NCI-H187 treated with DMSO at 0.1 percent for 48 hours (cell line): ENCODE measurements around the gene HSD11B1.

ENCODE experiments used
- DNase-seq: peaks from one replicate; lab custom pipeline; 2025; lab: John Stamatoyannopoulos, UW

The HSD11B1 gene

DNA sequence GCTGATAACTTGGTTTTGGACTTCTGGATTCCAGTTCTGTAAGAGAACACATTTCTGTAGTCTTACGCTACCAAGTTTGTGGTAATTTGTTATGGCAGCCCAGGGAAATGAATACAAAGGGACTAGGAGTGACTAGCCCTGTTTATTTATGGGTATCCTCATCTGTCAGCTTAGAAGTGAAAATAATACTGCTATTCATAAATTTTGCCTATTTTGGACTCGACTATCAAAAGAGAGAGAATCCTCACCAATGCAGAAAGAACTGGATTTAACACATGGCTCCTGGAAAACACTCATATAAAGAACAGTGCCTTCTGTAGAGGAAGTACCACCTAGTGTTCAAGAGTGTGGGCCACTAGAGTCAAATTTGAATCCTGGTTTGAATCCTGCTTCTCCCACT, 22.6 kb downstream of the HSD11B1 start:
- no peak for DNase-seq

DNA sequence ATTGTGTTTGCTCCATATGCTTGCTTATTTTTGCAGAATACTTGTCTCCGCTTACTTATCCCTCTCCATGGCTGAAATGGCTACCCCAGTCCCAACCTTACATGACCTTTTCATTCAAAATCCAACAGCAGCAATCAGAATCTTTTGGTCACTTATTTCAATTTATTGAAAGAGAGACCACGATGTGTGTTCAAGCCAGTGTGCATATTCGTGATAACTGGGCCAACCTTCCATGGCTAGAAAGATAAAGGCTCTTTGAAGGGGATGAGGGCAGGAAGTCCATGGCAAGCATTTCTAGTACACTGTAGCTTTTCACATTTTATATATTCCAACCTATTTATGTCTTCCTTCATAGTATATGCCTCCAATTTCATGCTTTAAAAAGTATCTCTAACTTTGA, 23.1 kb downstream of the HSD11B1 start:
- DNase-seq: no peak

DNA sequence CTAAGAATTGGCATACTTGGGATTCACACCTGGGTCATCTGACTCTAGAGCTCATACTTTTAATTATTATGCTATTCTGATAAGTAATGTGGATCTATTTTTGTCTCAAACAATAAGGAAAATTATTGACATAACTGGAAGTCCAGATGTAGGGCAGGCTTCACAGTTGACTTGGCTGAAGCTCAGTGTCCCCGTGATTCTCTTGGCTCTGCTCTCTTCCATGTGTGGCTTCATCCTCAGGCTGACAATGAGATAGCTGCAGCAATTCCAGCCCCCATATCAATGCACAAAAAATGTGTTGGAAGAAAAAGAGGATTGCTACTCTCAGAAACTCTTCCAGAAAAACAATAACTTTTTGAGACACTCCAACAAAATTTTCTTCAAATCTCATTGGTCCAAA, 23.8 kb downstream of the HSD11B1 start:
- no peak for DNase-seq

DNA sequence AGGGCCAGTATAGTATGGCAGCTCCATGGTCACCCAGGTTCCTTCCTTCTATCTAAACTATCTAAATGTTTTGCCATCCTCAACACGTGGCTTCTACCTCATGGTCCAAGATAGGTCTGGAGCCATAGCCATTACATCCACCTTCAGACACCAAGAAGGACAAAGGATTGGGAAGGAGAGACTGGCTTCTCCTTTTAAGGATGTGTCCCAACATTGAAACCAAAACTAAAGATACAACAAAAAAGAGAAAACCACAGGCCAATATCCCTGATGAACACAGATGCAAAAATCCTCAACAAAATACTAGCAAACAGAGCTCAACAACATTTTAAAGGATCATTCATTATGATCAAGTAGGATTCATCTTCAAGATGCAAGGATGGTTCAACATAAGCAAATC, 24.8 kb downstream of the HSD11B1 start:
- DNase-seq: no peak

DNA sequence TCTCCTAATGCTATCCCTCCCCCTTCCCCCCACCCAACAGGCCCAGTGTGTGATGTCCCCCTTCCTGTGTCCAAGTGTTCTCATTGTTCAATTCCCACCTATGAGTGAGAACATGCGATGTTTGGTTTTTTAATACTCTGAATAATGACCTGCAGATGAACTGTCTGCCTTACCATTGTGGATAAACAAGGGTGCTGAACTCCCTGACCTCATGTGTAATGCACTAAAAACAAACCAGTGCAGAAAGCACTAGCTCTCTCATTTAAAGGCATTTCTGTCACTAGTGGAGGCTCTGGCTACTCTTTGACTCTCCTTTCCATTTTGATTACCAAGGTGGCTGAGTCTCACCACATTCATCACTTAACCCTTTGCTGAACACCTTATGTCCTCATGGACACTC, 28.1 kb downstream of the HSD11B1 start:
- no peak for DNase-seq

DNA sequence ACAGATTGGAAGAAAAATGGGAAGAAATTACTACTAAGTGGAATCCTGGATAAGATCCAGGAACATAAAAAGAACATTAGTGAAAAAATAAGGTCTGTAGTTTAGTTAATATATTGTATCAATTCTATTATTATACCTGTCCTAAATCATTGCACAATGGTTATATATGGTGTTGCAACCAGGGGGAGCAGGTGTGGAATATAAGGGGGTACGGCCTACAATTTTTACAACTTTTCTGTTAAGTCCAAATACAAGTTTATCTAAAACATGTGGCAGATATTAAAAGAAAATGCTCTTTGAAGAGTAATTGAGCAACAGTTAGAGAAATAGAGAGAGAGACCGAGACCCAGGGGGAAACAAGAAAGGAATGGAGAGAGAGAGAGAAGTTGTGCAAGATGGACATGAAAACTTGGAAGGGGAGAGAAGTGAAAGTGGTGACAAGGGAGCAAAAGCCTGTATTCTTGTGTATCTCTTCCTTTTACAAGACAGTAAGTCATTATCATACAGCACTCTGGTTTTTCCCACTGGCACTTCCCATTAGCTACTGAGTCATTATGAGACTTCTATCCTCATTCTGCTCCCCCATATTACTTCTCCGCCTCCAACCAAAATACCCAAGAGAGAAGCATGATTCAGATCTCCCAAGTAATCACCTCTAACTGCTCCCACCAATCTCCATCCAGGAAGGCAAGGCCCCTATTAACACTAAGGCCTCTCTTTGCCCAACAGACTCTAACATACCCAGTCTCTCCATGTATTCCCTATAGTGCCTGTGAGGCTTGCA, 29.0 kb downstream of the HSD11B1 start:
- no peak for DNase-seq

DNA sequence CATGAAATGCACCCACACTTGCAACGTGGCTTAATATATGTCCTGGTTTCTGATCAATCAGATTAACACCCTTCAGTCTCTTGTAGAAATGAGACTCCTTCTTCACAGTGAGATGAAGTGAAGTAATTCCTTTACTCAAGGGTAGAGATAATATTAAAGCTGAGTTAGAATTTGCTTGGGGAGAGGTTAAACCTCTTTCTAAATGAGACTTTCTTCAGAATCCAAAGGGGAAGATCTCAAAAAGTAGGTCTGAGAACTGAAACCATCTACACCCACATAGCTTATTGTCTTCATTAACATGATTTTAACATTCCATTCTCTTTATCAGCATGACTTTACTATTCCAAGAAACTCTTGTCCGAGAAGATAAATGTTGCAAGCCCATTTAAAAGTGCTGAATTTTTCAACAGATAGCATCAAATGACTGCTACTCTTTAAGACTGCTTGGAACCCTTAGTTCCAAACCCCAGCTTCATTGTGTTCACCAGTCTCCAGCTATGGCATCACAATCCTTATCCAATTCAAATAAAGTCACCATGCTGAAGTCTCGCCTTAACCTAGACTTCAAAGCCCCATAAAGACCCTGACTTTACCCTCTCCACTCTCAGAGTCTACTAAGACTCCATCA, 32.0 kb downstream of the HSD11B1 start:
- DNase-seq: no peak

DNA sequence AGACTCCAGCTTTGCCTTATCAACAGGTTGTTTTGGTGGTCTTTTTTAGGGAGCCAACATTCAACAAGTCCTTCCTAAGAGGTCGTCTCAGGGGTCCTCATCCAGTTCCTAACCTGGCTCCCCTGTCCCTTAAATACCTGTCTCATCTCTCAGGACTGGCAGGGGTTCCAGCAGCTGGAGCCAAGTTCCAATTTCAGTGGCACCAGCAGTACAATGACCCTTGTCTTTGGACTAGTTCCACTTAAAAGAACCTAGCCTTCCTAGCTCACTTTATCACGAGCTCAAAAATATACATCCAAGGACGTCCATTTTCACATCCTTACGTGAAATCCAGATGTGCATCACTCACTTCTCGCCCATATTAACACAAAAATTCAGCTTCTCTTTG, 32.5 kb downstream of the HSD11B1 start:
- no peak for DNase-seq

DNA sequence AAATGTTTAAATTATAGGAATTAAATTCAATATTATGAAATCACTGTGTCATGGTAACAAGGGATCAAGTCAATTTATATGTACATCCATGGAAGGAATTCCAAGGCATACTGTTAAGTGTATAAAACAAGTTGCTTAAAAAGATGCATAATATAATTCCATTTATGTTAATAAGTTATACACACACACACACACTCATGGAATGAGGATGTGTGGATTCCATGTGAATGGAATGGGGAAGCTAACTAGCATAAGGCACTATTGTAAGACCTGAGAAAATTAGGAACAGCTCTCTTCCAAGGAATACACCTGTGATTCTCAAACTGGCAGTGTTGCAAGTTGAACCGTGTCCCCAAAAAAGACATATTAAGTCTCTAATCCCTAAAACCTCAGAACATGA, 33.6 kb downstream of the HSD11B1 start:
- DNase-seq: no peak

DNA sequence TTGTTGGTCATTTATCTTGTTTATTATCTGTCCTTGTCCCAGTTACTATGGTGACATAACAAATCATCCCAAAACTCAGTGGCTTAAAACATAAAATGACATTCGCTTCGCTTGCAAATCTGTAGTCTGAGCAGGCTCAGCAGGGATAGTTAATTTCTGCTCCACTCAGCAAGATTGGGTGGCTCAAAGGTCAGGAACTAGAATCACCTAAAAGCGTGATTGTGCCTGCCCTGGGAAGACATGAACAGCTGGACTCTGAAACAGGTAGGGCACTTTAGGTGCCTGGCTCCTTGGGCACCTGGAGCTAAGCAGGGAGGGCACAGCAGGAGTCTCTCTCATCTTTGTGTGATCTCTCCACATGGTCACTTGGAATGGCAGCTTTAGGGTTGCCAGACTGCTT, 36.5 kb downstream of the HSD11B1 start:
- no peak for DNase-seq

DNA sequence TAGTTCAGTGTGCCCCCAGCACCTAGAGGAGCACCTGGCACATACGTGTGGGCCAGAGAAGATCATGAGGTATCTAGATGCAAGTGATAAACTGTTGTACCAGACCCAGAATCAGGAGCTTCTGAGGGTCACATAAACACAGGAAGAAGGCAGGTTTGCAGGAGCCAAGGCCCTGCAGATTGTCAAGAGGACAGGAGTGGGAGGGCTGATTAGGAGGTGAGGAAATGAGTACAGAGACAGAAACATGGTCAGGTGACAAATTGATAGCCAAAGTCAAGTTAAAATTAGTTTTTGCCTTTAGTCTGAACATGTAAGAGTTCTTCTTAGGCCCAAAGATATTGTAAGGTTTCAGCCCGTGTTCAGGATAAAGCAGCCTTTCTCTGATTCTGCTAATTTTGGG, 37.2 kb downstream of the HSD11B1 start:
- DNase-seq: no peak

DNA sequence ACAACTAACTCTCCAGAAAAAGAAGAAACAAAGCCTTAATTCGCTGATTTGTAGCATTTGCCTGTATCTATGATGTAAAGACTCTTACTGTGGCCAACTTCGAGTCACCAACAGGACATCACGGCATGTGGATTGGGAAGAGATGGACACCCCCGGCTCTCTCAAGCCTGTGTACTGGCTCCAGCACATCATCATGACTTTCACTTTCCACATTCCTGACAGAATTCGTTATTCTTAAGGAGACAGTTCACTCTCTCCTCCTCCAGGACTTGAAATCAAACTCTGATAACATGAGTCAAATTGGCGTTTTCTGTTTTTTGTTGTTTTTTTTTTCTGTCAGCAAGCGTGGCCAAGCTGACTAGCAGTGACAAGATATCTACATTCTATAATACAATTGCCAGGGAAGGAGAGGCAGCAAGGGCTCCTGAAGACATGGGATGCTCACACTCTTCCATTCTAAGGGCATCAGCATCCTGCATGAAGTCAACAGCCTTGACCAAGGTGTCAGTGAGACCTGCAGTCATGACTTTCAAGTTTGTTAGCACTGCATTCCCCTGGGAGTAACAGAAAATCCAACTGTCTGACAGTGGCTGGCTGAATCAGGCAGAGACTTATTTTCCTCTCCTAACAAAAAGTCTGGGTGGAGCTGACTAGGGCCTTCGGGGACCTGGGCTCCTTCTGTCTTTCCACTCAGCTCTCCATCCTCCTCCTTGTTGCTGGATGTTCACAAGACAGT, 37.9 kb downstream of the HSD11B1 start:
- DNase-seq: no peak

DNA sequence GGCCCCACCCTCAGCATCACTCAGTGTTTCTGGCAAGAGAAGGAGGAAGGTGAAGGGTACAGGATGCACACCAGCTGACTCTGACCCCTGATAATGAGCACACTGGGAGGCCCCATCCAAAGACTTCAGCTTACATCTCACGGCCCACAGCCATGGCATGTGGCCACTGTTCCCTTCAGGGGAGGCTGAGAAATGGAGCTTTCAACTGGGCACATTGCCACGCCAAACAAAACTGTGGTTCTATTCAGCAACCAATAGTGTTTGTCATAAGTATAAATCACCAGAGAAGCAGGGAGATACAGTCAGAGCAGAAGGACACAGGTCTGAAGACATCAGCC, 38.5 kb downstream of the HSD11B1 start:
- DNase-seq: no peak

DNA sequence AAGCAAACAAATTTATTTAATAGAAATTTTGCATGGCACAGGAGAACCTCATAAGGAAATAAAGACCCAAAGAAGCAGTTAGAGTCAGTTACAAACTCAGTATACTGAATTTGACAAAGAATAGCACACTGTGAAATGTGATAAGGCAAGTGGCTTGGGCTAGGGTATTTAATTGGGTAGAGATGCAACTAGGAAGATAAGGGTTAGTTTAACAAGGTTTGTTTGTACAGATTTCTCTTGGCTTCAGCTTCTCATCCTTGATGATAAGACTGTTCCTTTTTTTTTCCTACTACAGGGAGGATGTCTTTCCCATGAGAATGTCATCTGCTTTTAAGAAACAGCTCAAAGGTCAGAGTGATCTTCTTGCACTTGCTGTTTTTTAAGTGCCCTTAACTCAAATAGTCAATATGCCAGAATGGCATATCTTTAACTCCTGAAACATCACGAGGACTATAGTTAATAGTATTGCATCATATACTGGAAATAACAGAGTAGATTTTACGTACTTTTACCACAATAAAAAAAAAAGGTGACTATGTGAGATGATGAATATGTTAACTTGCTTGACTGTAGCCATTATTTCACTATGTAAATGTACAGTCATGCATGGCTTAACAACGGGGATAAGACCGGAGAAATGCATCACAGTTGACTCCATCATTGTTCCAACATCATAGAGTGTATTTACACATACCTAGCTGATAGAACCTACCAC, 42.0 kb downstream of the HSD11B1 start:
- no peak for DNase-seq

DNA sequence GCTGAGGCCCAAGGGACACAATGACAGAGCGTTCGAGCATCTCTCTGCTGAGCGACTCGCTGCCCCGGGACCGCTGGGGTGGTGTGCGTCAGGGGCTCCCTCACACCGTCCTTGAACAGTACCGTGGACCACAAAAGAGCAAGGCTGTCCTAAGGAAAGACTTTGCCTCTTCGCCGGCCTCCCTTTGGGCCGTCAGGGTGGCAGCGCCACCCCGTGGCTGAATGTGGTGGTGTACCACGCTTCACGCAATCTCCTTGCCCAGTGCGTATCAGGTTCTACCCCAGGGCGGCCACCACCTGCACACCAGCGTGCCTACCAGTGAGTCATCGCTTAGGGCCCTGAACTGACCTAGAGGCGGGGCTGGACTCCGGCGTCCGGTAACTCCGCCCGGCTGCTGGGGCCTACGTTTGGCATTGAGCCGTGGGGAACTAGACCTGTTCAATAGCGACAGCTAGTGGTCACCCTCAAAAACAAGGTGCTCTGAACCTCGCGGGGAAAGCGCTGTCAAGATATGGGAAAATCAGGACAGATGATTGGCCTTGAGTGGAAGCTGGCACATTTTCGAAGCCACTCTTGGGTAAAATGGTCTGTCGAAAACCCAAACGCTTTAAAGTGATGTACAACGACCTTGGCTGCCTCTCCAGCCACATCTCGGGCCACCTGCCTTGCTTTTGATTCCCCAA, 43.1 kb downstream of the HSD11B1 start:
- no peak for DNase-seq

DNA sequence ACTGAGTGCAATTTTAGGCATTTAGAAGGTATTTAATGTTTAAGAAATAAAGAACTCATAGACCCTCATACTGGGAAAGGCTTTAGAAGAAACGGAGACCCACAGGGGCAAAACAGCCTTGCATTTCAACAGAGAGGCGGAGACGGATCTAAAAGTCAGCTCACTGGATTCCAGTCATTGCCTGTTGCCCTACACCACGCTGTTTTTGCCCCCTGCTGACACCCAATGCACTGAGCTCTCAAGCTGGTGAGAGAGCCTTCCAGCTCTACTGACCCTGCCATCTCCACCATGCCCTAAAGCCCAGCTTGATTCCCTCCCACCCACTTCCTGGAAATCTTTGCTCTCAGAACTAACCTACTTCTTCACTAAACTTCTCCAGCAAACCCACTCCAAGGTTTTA, 44.0 kb downstream of the HSD11B1 start:
- DNase-seq: no peak

DNA sequence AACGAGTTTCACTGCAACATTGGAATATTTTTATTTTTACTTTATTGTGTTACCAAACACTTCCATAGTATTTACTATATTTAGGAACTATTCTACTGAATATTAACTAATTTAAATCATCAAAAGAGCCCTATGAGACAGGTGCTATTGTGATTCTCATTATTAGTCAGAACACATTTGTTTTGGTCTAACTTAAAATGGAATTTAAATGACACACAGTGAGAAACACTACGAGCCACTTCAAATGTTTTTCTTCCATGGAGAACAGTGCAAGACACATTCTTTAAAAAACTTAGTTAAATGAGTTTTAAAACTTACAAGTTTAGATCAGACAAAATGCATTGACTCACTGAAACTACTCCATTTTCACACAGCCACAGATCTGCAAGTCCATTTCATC, 44.6 kb downstream of the HSD11B1 start:
- DNase-seq: no peak

DNA sequence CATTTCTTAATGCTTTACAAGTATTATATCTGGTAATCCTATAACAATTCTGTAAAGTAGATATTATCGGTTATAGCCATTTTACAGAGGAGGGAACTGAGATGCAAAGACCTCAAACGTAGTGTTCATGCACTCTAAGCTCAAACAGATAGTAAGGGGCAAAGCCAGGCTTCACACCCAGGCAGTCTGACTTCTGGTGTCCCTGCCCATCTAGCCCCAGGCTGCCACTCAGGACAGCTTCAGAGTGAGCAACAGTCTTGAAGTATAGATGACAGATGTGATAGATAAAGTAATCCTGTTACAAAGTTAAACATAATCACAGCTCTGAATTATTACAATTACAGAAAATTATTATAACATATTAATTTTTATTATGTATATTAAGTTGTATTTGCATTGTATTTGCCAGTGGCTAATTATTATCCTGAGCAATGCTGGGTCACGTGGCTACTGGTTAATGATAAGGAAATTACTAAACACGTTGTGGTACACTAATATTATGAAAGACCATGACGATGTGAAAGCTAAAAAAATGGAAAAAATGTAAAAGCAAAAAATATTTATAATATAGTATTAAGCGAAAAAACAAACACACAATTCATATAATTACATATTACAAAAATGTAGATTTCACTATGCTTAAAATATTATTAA, 45.2 kb downstream of the HSD11B1 start:
- no peak for DNase-seq

DNA sequence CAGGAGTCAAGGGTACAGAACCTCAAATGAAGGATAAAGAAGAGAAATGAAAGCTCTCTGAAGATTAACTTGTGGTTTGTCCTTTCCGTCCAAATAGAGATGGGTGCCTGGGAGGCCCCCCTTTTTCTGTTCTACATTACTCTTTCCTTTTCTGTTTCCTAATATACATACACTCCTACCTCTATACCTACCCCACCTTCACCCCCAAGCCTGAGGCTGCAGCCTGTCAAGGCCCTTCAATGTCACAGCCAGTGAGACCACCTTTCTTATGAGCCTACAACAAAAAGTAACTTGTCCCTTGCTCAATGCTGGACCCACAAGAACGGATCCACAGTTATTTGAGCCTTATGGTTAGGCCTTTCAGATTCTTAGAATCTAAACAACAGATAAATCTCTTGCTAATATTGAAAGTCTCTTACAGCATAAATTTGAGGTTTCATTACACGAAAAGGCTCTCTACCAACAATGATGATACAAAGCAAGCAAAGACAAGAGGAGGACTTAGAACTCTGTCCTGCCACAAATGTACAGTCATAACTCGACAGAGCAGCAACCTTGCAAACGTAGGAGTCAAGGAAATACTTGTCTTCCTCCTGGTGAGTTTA, 47.1 kb downstream of the HSD11B1 start:
- no peak for DNase-seq

DNA sequence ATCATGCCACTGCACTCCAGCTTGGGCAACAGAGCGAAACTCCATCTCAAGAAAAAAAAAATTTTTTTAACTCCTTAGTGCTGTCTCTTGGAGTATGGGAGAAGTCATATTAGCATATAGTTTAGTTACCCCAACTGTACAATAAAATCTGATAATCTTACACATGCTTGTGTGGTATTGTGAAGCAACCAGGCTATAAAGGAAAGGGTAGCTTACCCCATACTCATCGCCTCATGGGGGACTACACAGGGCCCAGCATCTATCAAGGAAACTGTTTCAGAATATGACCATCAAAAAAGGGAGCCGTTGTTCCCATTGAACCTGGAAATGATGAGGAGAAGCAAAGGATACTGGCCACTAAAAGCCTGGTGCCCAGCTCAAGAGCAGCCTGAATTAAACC, 48.2 kb downstream of the HSD11B1 start:
- DNase-seq: no peak

DNA sequence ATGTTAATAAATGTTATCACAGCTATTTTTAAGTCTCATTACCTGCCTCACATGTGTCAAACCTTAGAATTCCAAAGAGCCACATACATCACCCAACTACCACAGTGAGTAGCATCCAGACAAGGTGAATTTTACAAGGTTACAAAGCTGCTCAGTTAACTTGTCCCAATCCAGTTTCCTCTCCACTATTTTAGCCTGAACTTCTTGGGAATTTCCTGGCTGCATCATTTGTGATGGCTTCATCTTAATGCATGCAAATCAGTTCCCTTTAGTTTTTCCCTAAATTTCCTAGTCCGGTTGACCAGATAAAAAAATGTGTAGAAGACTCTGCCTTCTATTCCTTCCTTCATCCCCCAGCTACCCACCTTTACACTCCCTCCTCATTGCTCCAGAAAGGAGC, 50.6 kb downstream of the HSD11B1 start:
- no peak for DNase-seq
